NCI-H748 (cell line): ENCODE measurements around the gene ACSS2.
A peak's percentile ranks its signal among the peaks of the same experiment; 100 is the strongest.

Experiments used
- DNase-seq: peaks from one replicate; lab custom pipeline; 2025; ENCODE audit not compliant: unreplicated experiment; lab: John Stamatoyannopoulos, UW

The ACSS2 gene

GRCh38 chr20:34946661-34947060 is 70.2 kb downstream of the ACSS2 start:
- no peak for DNase-seq

GRCh38 chr20:34947336-34947735 is 70.9 kb downstream of the ACSS2 start:
- DNase-seq, result no peak

- no peak for DNase-seq
Measured at GRCh38 chr20:34948030-34948429, 71.6 kb downstream of the ACSS2 start.

- DNase-seq, result no peak
Measured at GRCh38 chr20:34949120-34949519, 72.7 kb downstream of the ACSS2 start.

GRCh38 chr20:34951252-34951651 is 74.8 kb downstream of the ACSS2 start:
- DNase-seq, result no peak

- DNase-seq, result no peak
Measured at GRCh38 chr20:34951652-34952051, 75.2 kb downstream of the ACSS2 start.

- no peak for DNase-seq
Measured at GRCh38 chr20:34952671-34953070, 76.3 kb downstream of the ACSS2 start.

- no peak for DNase-seq
Measured at GRCh38 chr20:34953960-34954359, 77.5 kb downstream of the ACSS2 start.

- DNase-seq, result no peak
Measured at GRCh38 chr20:34954904-34955230, 78.5 kb downstream of the ACSS2 start.

GRCh38 chr20:34955231-34956040 is 79.0 kb downstream of the ACSS2 start, which contains the start of the genes GSS and MYH7B:
Gene GSS (minus strand): TSS chr20:34955806. CDS start chr20:34951852, 3,954 bp downstream.
Gene MYH7B (plus strand): TSS chr20:34955868. CDS start chr20:34978006, 22,138 bp downstream.
- DNase-seq, result peak; percentile 97

GRCh38 chr20:34956041-34956458 is 79.6 kb downstream of the ACSS2 start:
- no peak for DNase-seq

- no peak for DNase-seq
Measured at GRCh38 chr20:34956751-34957472, 80.5 kb downstream of the ACSS2 start.

GRCh38 chr20:34964486-34964885 is 88.1 kb downstream of the ACSS2 start:
- DNase-seq, result no peak

GRCh38 chr20:34965051-34965450 is 88.6 kb downstream of the ACSS2 start:
- no peak for DNase-seq

- DNase-seq, result no peak
Measured at GRCh38 chr20:34967421-34967820, 91.0 kb downstream of the ACSS2 start.

GRCh38 chr20:34968042-34968775 is 91.8 kb downstream of the ACSS2 start:
- no peak for DNase-seq

GRCh38 chr20:34970193-34970840 is 93.9 kb downstream of the ACSS2 start:
- no peak for DNase-seq

GRCh38 chr20:34970846-34971560 is 94.6 kb downstream of the ACSS2 start:
- no peak for DNase-seq

- no peak for DNase-seq
Measured at GRCh38 chr20:34971561-34972235, 95.3 kb downstream of the ACSS2 start.

- DNase-seq, result no peak
Measured at GRCh38 chr20:34974246-34974645, 97.8 kb downstream of the ACSS2 start.
